Neural progenitor cell (in vitro differentiated cells): ENCODE measurements around the gene DCAF10.
"Not testable (repeated sequence)": the region's sequence is repeated elsewhere in the genome, so short reads cannot be mapped to it uniquely, and the experiment has no call there.

Source experiments
- CTCF ChIP-seq: fragments of 200-600 bp; sonication (generic); IDR thresholded peaks from 2 replicates; pipeline ENCODE4 v1.5.1; 2017; ENCODE audit warnings: antibody characterized with exemption, mild to moderate bottlenecking
- EZH2 ChIP-seq: fragments of 200-600 bp; sonication (generic); IDR thresholded peaks from 2 replicates; pipeline ENCODE4 v1.6.1; 2017; ENCODE audit warnings: antibody characterized with exemption, mild to moderate bottlenecking, moderate library complexity

GRCh38 chr9:37887977-37888583 is 87.5 kb downstream of the DCAF10 start:
- TF ChIP-seq CTCF, EZH2: not testable (repeated sequence)
